HG03108 (cell line): ENCODE data around the gene DRAM1.

Source experiments
- ATAC-seq: cut with Tn5 transposase; IDR thresholded peaks from one replicate; pipeline ENCODE4 v1.9.1; 2021; ENCODE audit warnings: moderate library complexity; ENCODE audit not compliant: unreplicated experiment

DRAM1 gene

DNA sequence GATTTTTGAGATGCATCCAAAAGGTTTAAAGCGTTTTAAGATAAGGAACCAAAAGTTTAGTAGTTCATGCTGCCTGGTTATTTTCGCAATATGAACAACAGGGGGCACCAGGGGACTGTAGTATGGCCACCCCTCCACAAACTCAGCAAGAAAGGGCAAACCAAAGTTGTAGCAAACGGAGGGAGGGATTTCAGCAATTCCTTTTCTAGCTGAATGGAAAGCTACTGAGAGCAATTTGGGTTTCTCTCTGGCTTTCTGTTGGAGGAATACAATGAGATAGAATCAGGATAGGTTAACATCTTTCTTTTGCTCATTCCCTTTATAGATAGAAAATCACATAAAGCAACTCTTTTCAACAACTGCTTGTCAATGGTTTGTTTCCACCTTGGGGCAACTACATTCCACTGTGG lies 62.5 kb downstream of the DRAM1 start:
- ATAC-seq = no peak

- no peak for ATAC-seq
Observed at GRCh38 chr12:101940400-101940950, 63.1 kb downstream of the DRAM1 start.

GRCh38 chr12:101941306-101942249 lies 64.2 kb downstream of the DRAM1 start:
- peak; percentile 78 for ATAC-seq

- ATAC-seq = no peak
Observed at GRCh38 chr12:101942250-101942605, 64.8 kb downstream of the DRAM1 start.

DNA sequence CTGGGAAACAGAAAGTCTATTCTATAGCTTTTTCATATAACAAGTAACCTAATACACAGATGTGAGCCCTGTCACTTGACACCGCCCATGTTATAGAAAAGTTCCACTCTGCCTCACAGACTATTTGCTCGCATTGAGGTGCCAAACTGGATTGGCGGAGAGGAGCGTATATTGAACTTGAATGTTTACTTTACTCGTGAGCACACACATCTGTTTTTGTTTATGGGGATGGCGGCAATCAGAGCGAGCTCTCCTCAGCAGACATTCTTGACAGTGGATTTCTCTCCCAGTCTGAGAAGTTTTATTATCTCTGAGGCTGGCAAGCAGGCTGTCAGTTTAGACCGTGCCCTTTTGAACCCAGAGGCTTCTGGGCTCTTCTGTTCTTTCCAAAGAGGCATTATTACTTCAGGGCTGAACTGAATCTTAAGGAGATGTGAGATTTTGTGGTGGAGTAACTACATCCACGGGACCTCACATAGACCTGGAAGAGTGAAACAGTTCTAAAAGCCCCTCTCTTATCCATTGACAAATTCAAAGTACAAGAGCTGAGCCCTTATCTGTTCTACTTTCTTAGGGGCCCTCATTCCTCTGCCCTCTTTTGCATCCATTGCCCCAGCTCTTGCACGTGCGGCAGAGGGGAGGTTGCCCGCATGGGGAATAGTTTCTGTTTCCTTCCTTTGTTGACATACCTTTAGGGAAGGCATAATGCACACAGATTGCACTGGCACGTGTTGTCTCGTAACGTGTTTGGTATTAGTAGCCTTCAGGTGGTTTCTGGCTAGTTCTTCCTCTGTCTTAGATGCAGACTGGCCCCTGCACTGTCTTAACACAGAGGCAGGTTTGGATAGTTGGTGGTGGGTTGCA lies 68.2 kb downstream of the DRAM1 start:
- ATAC-seq = no peak

DNA sequence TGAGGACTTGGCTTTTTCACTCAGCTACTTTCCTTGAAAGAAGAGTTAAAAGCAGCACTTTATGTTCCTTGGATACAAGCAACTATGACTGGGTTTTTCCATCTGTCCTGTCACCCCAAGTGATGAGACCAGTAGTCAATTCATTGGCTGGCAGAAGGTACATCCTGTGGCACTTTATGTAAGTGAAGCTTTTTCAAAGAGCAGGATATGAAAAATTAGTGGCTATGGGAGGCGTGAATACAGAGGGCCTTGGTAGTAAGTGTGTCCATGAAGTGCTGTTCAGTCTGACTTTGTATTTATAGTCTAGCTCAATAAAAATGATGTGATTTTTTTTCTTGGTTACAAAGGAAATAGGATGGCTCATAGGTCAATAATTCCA lies 68.8 kb downstream of the DRAM1 start:
- no peak for ATAC-seq

- no peak for ATAC-seq
Observed at GRCh38 chr12:101947316-101947715, 69.9 kb downstream of the DRAM1 start.

DNA sequence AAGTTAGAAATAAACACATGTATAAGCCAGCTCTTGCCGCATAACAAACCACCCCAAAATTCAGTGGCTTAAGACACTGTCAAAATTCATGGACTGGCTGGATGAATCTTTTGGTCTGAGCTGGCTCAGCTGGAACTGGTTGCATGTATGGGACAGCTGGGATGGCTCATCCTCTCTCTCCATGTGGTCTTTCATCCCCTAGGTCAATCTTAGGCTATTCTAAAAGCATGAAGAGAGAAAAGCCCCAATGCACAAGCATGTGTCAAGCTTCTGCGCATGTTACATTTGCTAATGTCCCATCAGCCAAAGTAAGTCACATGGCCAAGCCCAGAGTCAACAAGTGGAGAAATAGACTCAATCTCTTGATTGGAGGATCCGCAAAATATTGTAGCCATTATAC lies 71.0 kb downstream of the DRAM1 start:
- ATAC-seq = no peak

GRCh38 chr12:101951002-101951670 lies 73.8 kb downstream of the DRAM1 start:
- ATAC-seq = no peak

DNA sequence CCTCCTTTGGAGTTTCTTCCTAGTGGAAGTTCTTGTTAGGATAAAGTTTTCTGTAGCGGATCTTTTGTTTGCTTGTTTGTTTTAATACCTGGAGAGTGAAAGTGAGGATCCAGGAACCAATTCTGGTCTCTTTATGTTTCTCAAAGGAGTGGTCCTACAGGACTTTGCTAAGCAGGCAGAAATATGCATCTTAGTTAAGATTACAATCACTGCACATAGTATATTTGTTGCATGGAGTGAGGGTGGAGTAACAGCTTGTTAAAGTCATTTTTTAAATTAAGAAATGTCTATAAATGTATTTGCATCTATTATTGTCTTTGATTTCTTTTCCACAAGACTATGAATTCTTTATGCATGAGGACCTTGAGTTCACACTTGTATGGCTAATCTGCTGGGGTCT lies 76.7 kb downstream of the DRAM1 start:
- no peak for ATAC-seq

GRCh38 chr12:101954676-101955075 lies 77.3 kb downstream of the DRAM1 start:
- ATAC-seq = no peak

DNA sequence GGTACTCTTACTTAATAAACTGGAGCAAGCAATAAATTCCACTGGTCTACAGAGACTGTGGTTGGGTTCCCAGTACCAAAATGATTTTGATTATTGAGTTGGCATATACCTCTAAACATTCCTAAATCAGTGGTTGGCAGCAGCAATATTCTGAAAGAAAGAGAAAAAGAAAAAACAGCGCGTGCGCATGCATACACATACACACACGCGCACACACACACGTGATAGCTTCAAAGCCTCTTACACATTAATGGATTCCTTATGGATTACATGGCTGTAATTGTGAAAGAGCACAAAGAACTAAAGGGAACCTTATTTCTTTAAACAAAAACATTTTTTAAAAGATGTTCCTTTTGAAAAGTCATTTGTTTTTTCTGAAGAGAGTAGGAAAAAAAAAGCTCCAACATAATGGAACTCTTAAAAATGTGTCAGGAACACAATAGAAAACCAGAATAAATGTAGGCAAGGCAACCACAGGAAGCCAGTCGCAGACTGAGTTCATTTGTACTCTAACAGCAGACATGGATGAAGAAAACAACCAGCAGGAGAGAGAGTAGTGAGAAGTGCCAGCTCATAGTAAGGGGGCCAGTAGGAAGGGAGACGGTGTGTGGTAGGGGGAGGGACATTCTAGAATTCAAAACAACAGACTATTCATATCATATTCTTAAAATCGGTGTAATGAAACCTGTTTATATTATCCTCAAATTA lies 80.0 kb downstream of the DRAM1 start:
- ATAC-seq = no peak

- ATAC-seq = no peak
Observed at GRCh38 chr12:101959607-101960006, 82.2 kb downstream of the DRAM1 start.

- ATAC-seq = no peak
Observed at GRCh38 chr12:101962486-101962885, 85.1 kb downstream of the DRAM1 start.

- ATAC-seq = no peak
Observed at GRCh38 chr12:101963697-101964096, 86.3 kb downstream of the DRAM1 start.

GRCh38 chr12:101966496-101966895 lies 89.1 kb downstream of the DRAM1 start:
- ATAC-seq = no peak

DNA sequence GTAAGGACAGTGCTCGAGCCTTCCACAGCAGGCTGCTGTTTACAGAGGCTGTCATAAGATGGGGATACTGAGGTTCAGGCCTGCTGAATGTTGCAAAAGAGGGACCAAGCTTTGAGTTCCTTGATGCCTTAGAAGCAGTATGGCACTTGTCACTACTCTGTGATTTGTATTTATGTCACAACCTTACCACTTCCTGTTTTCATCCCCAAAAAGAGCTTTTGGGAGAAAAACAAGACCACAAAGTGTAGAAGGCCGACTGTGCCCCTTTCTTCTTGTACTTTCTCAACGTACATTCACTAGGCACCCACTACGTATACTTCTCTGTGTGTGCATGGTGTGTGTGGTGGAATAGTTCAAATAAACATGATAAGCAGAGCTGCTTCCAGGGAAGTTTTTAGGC lies 90.1 kb downstream of the DRAM1 start:
- no peak for ATAC-seq

- ATAC-seq = no peak
Observed at GRCh38 chr12:101968770-101969169, 91.4 kb downstream of the DRAM1 start.
